ENCODE measurements around the gene HVCN1. TPM values are rescaled to one million over a fixed set of nuclear protein-coding genes. Genes with fewer than 3 reads are reported as not detected.

Gene HVCN1
- total RNA-seq, 1 experiment from 2014 or later: 0.23 TPM

DNA sequence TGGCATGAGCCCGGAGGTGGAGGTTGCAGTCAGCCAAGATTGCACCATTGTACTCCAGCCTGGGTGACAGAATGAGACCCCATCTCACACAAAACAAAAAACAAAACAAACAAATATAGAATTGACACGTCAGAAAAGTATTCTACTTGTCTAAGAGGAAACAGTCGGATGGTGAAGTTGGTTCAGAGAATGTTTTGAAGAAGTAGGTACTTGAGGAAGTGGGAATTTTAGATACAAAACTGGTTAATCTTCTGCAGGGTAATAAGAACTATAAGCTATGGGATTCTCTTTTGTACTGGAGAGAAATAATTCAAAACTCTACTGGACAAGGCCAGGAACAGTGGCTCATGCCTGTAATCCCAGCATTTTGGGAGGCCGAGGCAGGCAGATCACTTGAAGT, 89.6 kb downstream of the HVCN1 start:
- Mint-ChIP-seq H3K27me3 (ENCODE audit: insufficient read depth, unreplicated experiment) (no peaks in the 10 kb centered on the region), H3K4me3 (ENCODE audit: unreplicated experiment) (no peak overlapping the region), H3K4me1 (ENCODE audit: low read depth, unreplicated experiment) (no peaks in the 10 kb centered on the region), H3K27ac (ENCODE audit: unreplicated experiment) (no peak overlapping the region), H3K9me3 (ENCODE audit: unreplicated experiment) (no peaks in the 10 kb centered on the region), H3K36me3 (ENCODE audit: insufficient read depth, unreplicated experiment) (no peaks in the 10 kb centered on the region)
- ChIA-PET POLR2A (interaction anchor here (0.8 kb wide), 1 partner anchor 131 kb away, joined by 7 read pairs; the partner anchor contains the start of genes FAM216A and GPN3), CTCF (interaction anchor here (0.9 to 1.4 kb wide), 2 partner anchors 86 to 100 kb away, joined by 3 to 6 read pairs; no protein-coding TSS in a partner anchor)
- no peak for DNase-seq
- TF ChIP-seq CTCF (IDR thresholded peaks at IDR 0.05; ENCODE audit: insufficient read depth in 1 of 2, low read depth in 1 of 2, low read length in 1 of 2, severe bottlenecking in 1 of 2, unreplicated experiment in 1 of 2): no peak
- no peaks in the 10 kb centered on the region for H3K27me3 ChIP-seq (replicated peaks; ENCODE audit: control insufficient read depth, insufficient read depth, low read length)
- no peaks in the 10 kb centered on the region for H3K9me3 ChIP-seq
- H3K4me1 ChIP-seq: no peaks in the 10 kb centered on the region
- no peak overlapping the region for H3K4me3 ChIP-seq (ENCODE audit: low read depth, low read length)
- intact Hi-C loops (cut with micrococcal nuclease; ENCODE audit: unreplicated experiment): no loop called here
- BruUV-seq (replicated peaks): no TSS peak
- no peaks in the 10 kb centered on the region for H3K36me3 ChIP-seq (ENCODE audit: control insufficient read depth, insufficient read depth, low read length)

Other genes starting within 250 kb of the HVCN1 start
- 302 and 309 TPM in 2 replicates for gene ARPC3, start 238.8 kb downstream of the HVCN1 start, total RNA-seq (2022)
- gene GPN3, start 220.9 kb downstream of the HVCN1 start, total RNA-seq (2022): 35.0 and 39.0 TPM in 2 replicates
- gene FAM216A, start 220.3 kb downstream of the HVCN1 start, total RNA-seq (2022): 13.1 and 15.9 TPM in 2 replicates
- gene VPS29, start 187.0 kb downstream of the HVCN1 start, total RNA-seq (2022): 127 and 132 TPM in 2 replicates
- gene RAD9B, start 186.8 kb downstream of the HVCN1 start, total RNA-seq (2022): 2.8 and 3.8 TPM in 2 replicates
- gene PPTC7, start 105.8 kb downstream of the HVCN1 start, total RNA-seq (2022): 18.2 and 19.0 TPM in 2 replicates
- gene TCTN1, start 75.0 kb downstream of the HVCN1 start, total RNA-seq (2022): 13.6 and 13.8 TPM in 2 replicates
- 202 and 213 TPM in 2 replicates for gene PPP1CC, start 53.8 kb upstream of the HVCN1 start, total RNA-seq (2022)
- gene CCDC63, start 157.9 kb upstream of the HVCN1 start, total RNA-seq (2022): not detected in 2 replicates
- gene MYL2, start 231.5 kb upstream of the HVCN1 start, total RNA-seq (2022): not detected in 2 replicates

Data from Caco-2 (cell line).